ENCODE measurements around the gene TAC3.

- TF ChIP-seq CTCF (IDR thresholded peaks at IDR 0.05) (no peak), POLR2AphosphoS5 (IDR thresholded peaks at IDR 0.05) (no peak), POLR2A (IDR thresholded peaks at IDR 0.05) (no peak)
Observed at GRCh38 chr12:57027805-57028153, 11.4 kb upstream of the TAC3 start.
